ENCODE results near the gene TTC7B. TPM values are rescaled to one million over a fixed set of nuclear protein-coding genes. Genes with fewer than 3 reads are reported as not detected.

The TTC7B gene
- total and polyA plus RNA-seq, 2 of the 13 experiments (the other 11 are each of a cell fraction or from before 2014, with no cell fraction given): 1.3 to 3.2 TPM

- no peak for TF ChIP-seq HDAC6 (IDR thresholded peaks at IDR 0.05; ENCODE audit: low read depth, low read length)
- no peak for TF ChIP-seq KAT8 (CRISPR knock-in tag; IDR thresholded peaks at IDR 0.05)
- no peak for TF ChIP-seq KLF13 (CRISPR knock-in tag; IDR thresholded peaks at IDR 0.05)
- TF ChIP-seq ZNF768 (CRISPR knock-in tag; IDR thresholded peaks at IDR 0.05): no peak
- TF ChIP-seq, protein P1, sequence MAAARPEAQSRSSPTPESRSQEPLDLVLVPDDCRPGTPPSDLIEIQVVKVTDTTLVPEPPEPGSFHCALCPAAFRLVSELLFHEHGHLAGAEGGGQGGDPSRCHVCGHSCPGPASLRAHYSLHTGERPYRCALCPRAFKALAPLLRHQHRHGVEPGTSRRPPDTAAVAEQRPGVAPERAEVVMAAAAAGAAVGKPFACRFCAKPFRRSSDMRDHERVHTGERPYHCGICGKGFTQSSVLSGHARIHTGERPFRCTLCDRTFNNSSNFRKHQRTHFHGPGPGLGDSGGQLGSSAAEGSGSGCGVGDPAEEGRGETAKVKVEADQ (CRISPR knock-in tag; IDR thresholded peaks at IDR 0.05; ENCODE audit: borderline replicate concordance): no peak
- no peak for TF ChIP-seq CERS6 (CRISPR knock-in tag; IDR thresholded peaks at IDR 0.05)
- no peak for TF ChIP-seq SIX1 (CRISPR knock-in tag; IDR thresholded peaks at IDR 0.05; ENCODE audit: borderline replicate concordance)
- TF ChIP-seq HMG20A (CRISPR knock-in tag; IDR thresholded peaks at IDR 0.05; ENCODE audit: borderline replicate concordance): no peak
- no peak for TF ChIP-seq CBX2 (IDR thresholded peaks at IDR 0.05; ENCODE audit: low read depth, low read length)
- no peak for TF ChIP-seq CBX2 (CRISPR knock-in tag; IDR thresholded peaks at IDR 0.05; ENCODE audit: low read depth)
- TF ChIP-seq MIER2 (CRISPR knock-in tag; IDR thresholded peaks at IDR 0.05): no peak
- no peak for TF ChIP-seq ZNF572 (CRISPR knock-in tag; IDR thresholded peaks at IDR 0.05)
- no peak for TF ChIP-seq TEAD2 (CRISPR knock-in tag; IDR thresholded peaks at IDR 0.05)
Observed at GRCh38 chr14:90534091-90534837, 282.0 kb downstream of the TTC7B start (continued).
